Cardiac muscle cell (in vitro differentiated cells and primary cell): ENCODE measurements around the gene CLDN9. TPM values are rescaled to one million over a fixed set of nuclear protein-coding genes. Genes with fewer than 3 reads are reported as not detected.
"Not testable (repeated sequence)": the region's sequence is repeated elsewhere in the genome, so short reads cannot be mapped to it uniquely, and the experiment has no call there.

Experiments used
- DNase-seq, 2 donors: peaks; one replicate each; pipeline versions ENCODE4 v3.0.0 to v3.0.0-alpha.2; 2010 to 2017; ENCODE audit warnings: low read depth in 1 of 2, low spot score in 1 of 2
- H3K27ac ChIP-seq: fragments of 200-600 bp; sonication (generic); 2 replicates; pipeline ENCODE4 v1.5.1; 2016
- H3K27me3 ChIP-seq: fragments of 200-600 bp; sonication (generic); 2 replicates; pipeline ENCODE4 v1.6.0; 2016; ENCODE audit warnings: control low read depth
- H3K36me3 ChIP-seq: fragments of 200-600 bp; sonication (generic); 2 replicates; pipeline ENCODE4 v1.5.1; 2016; ENCODE audit warnings: control low read depth
- H3K4me1 ChIP-seq: fragments of 200-600 bp; sonication (generic); 2 replicates; pipeline ENCODE4 v1.8.1; 2017; ENCODE audit warnings: low read depth, mild to moderate bottlenecking, mixed run types
- H3K4me3 ChIP-seq: fragments of 200-600 bp; sonication (generic); 2 replicates; pipeline ENCODE4 v1.5.1; 2016; ENCODE audit warnings: mild to moderate bottlenecking
- H3K9me3 ChIP-seq: fragments of 200-600 bp; sonication (generic); 2 replicates; pipeline ENCODE4 v1.5.1; 2017; ENCODE audit warnings: low read depth, mild to moderate bottlenecking, control low read depth
- CTCF ChIP-seq: IDR thresholded peaks from 2 replicates; pipeline ENCODE4 v1.5.1; 2012; ENCODE audit warnings: low read depth, mild to moderate bottlenecking, low read length
- polyA plus RNA-seq: library from polyadenylated mRNA; unstranded; fragments of >200 nt; fragmentation: Nextera tagmentation; extraction: Ambion mirVana; gene quantifications from 2 replicates; pipeline ENCODE4 v1.2.1, GENCODE V29; 2016
- total RNA-seq: library from RNA; depleted of rRNA; stranded (reverse); fragments of >200 nt; gene quantifications from 2 replicates; pipeline ENCODE4 v1.2.3, GENCODE V29; 2016

Gene CLDN9
- total and polyA plus RNA-seq, 2 experiments from 2014 or later, result 6.3 to 8.5 TPM

GRCh38 chr16:3049921-3050481 lies 37.3 kb downstream of the CLDN9 start:
- Histone ChIP-seq H3K4me1 (no peaks in the 10 kb centered on the region), H3K4me3 (no peak overlapping the region), H3K27me3 (peaks cover 47% of the 10 kb centered on the region), H3K9me3 (no peaks in the 10 kb centered on the region), H3K27ac (no peak overlapping the region), H3K36me3 (no peaks in the 10 kb centered on the region)
- no peak for DNase-seq
- no peak for TF ChIP-seq CTCF

GRCh38 chr16:3050487-3050886 lies 37.8 kb downstream of the CLDN9 start:
- no peak overlapping the region for H3K4me3 ChIP-seq
- H3K27ac ChIP-seq, result no peak overlapping the region
- H3K36me3 ChIP-seq, result no peaks in the 10 kb centered on the region
- no peaks in the 10 kb centered on the region for H3K4me1 ChIP-seq
- no peaks in the 10 kb centered on the region for H3K9me3 ChIP-seq
- peaks cover 42% of the 10 kb centered on the region for H3K27me3 ChIP-seq
- DNase-seq, result peak in 1 of 2 donors; percentile 13
- no peak for TF ChIP-seq CTCF

DNA sequence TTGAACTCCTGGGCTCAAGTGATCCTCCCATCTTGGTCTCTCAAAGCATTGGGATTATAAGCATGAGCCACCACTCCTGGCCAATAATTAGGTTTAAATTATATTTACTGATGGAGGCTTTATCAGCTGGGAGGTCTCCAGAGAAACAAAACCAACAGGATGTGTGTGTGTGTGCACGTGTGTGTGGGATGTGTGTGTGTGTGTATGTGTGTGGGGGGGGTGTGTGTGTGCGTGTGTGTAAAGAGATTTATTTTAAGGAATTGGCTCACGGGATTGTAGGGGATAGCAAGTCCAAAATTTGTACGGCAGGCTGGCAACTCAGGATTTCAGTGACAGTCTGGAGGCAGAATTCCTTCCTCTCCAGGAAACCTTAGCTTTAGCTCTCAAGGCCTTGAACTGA lies 38.3 kb downstream of the CLDN9 start:
- H3K4me1 ChIP-seq, result no peaks in the 10 kb centered on the region
- no peaks in the 10 kb centered on the region for H3K36me3 ChIP-seq
- peaks cover 37% of the 10 kb centered on the region for H3K27me3 ChIP-seq
- H3K9me3 ChIP-seq, result no peaks in the 10 kb centered on the region
- no peak overlapping the region for H3K4me3 ChIP-seq
- H3K27ac ChIP-seq, result no peak overlapping the region
- DNase-seq, result peak in 1 of 2 donors; percentile 5
- no peak for TF ChIP-seq CTCF

- no peaks in the 10 kb centered on the region for H3K36me3 ChIP-seq
- H3K4me3 ChIP-seq, result no peak overlapping the region
- H3K27me3 ChIP-seq, result peaks cover 32% of the 10 kb centered on the region
- H3K27ac ChIP-seq, result no peak overlapping the region
- H3K4me1 ChIP-seq, result no peaks in the 10 kb centered on the region
- TF ChIP-seq CTCF, result no peak
- DNase-seq, result no peak
- H3K9me3 ChIP-seq, result no peaks in the 10 kb centered on the region
Observed at GRCh38 chr16:3051494-3051893, 38.8 kb downstream of the CLDN9 start.

DNA sequence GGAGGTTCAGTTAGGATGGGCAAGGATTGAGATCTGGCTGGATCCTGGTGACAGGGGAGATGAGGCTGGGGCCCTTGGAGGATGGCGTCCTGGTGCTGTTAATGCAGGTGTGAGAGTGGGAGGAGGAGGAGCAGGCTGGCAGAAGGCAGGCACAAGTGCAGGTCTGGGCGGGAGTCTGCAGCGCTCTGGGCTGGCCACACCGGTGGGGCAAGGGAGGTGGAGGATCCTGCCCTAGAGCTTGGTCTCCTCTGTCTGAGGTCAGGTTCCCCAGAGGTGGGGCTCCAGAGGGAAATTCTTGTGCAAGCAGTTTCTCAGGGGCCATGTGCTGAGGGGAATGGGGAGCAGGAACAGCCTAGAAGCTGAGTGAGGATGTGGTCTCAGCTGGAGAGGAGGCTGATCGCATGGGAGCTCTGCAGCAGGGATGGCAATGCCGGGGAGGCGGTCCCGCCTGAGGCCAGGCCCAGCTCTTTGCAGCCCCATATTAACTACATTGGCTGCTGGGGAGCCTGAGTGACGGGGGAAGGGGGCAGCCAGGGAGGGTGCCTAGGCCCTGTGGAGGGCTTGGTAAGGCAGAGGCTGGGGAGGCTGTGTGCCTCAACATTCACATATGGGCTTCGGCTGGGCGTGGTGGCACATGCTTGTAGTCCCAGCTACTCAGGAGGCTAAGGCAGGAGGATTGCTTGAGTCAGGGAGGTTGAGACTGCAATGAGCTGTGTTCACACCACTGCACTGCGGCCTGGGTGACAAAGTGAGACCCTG lies 40.0 kb downstream of the CLDN9 start:
- H3K4me3 ChIP-seq, H3K9me3 ChIP-seq, DNase-seq, H3K27ac ChIP-seq, H3K4me1 ChIP-seq, H3K36me3 ChIP-seq: not testable (repeated sequence)
- H3K27me3 ChIP-seq, result peaks cover 22% of the 10 kb centered on the region

GRCh38 chr16:3053330-3053710 lies 40.6 kb downstream of the CLDN9 start:
- not testable (repeated sequence) for H3K9me3 ChIP-seq, H3K4me3 ChIP-seq, H3K36me3 ChIP-seq, H3K27ac ChIP-seq, H3K4me1 ChIP-seq, DNase-seq
- H3K27me3 ChIP-seq, result peaks cover 16% of the 10 kb centered on the region
